Measurements from ENCODE around the gene MRTFB.

GRCh38 chr16:14242769-14243168 is 171.7 kb downstream of the MRTFB start:
- no peak for TF ChIP-seq CTCF (conservative IDR thresholded peaks at IDR 0.05)
- TF ChIP-seq EZH2 (IDR thresholded peaks at IDR 0.05; ENCODE audit: low read depth), result no peak

Measured in PC-9 (cell line).